Esophagus muscularis mucosa (tissue), 4 donors: ENCODE measurements around the gene HOXC9. TPM values are rescaled to one million over a fixed set of nuclear protein-coding genes. Genes with fewer than 3 reads are reported as not detected.
A peak's percentile ranks its signal among the peaks of the same experiment; 100 is the strongest.

Source experiments
- DNase-seq: peaks from one replicate; pipeline ENCODE4 v3.0.0-alpha.2; 2017; ENCODE audit errors: extremely low spot score
- H3K27ac ChIP-seq, 4 donors: fragments of 200-600 bp; sonication (generic); replicated peaks in 1 of 4; 1 replicate in 3 of 4; 2 replicates in 1 of 4; pipeline ENCODE4 v1.5.1; 2016 to 2019; ENCODE audit warnings: mild to moderate bottlenecking in 1 of 4
- H3K27me3 ChIP-seq, 4 donors: fragments of 200-600 bp; sonication (generic); one replicate each; pipeline versions ENCODE4 v1.5.1 to v1.6.0; 2016 to 2019
- H3K36me3 ChIP-seq, 4 donors: fragments of 200-600 bp; sonication (generic); one replicate each; pipeline ENCODE4 v1.5.1; 2016 to 2019
- H3K4me1 ChIP-seq, 4 donors: fragments of 200-600 bp; sonication (generic); one replicate each; pipeline ENCODE4 v1.5.1; 2016 to 2019
- H3K4me3 ChIP-seq, 4 donors: fragments of 200-600 bp; sonication (generic); 1 replicate in 2 of 4; 2 replicates in 2 of 4; pipeline ENCODE4 v1.5.1; 2016 to 2019; ENCODE audit warnings: mild to moderate bottlenecking in 4 of 4, moderate library complexity in 1 of 4
- H3K9me3 ChIP-seq, 4 donors: fragments of 200-600 bp; sonication (generic); 1 replicate in 3 of 4; 2 replicates in 1 of 4; pipeline ENCODE4 v1.5.1; 2016 to 2019
- EP300 ChIP-seq: sonication (generic); formaldehyde crosslinking; IDR thresholded peaks from one replicate; pipeline ENCODE4 v1.6.1; 2017; ENCODE audit warnings: antibody characterized with exemption
- POLR2A ChIP-seq: fragments of 450-650 bp; IDR thresholded peaks from one replicate; pipeline ENCODE4 v1.6.1; 2017; ENCODE audit warnings: antibody characterized with exemption, moderate library complexity, mild to moderate bottlenecking, low read depth
- POLR2AphosphoS5 ChIP-seq, 2 donors: sonication (generic); formaldehyde crosslinking; IDR thresholded peaks; one replicate each; pipeline ENCODE4 v1.6.1; 2017; ENCODE audit warnings: antibody characterized with exemption in 2 of 2
- WGBS: methylation state at CpG from one replicate; pipeline ENCODE4 v1.1.5; 2018; 5-methylcytosine and 5-hydroxymethylcytosine counted together
- intact Hi-C: fragments of 100-400 bp; cut with DNase I; formaldehyde crosslinking; loops from one replicate; pipeline ENCODE4 v1.15.1; 2023
- total RNA-seq, 4 donors: library from RNA; depleted of rRNA; stranded (reverse); fragments of >200 nt; gene quantifications; one replicate each; pipeline versions ENCODE4 v1.1.0 to v1.2.1, GENCODE V29; 2016
- TF ChIP-seq, protein P1 (sequence below), 3 experiments: fragments of 200-600 bp in 2 of 3; fragments of 450-650 bp in 1 of 3; sonication (generic) in 2 of 3; IDR thresholded peaks; one replicate each; pipeline ENCODE4 v1.5.1; 2017 to 2019; ENCODE audit warnings: antibody characterized with exemption in 3 of 3, mild to moderate bottlenecking in 2 of 3, moderate library complexity in 1 of 3

The HOXC9 gene
- total RNA-seq, 4 donors from 2014 or later: not detected

DNA sequence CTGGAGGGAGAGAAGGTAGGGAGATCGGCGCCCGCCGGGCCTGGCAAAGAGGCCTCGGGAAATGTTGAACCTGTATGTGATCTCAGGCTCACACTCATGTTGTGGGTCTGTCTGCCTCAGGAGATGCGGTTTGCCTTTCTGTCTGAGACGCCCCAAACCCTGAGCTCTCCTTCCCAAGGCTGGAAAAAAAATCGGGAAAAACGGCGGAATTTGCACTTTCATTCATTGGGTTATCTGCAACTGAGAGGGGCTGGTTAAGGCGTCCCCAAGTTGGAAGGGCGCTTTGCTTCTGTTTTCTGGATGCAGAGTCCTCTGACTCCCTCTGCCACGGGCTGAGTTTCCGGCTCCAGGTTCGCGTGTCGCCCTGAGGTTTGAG lies 5.0 kb upstream of the HOXC9 start:
- Histone ChIP-seq H3K27me3 (peaks cover 12 to 100% (median 98%) of the 10 kb centered on the region in 4 donors), H3K9me3 (no peaks in the 10 kb centered on the region), H3K4me3 (peak overlapping the region; percentile 46 to 61 (median 52)), H3K27ac (no peak overlapping the region), H3K4me1 (peaks cover 25 to 59% (median 37%) of the 10 kb centered on the region in 4 donors), H3K36me3 (no peaks in the 10 kb centered on the region)
- no peak for DNase-seq
- TF ChIP-seq, protein P1, sequence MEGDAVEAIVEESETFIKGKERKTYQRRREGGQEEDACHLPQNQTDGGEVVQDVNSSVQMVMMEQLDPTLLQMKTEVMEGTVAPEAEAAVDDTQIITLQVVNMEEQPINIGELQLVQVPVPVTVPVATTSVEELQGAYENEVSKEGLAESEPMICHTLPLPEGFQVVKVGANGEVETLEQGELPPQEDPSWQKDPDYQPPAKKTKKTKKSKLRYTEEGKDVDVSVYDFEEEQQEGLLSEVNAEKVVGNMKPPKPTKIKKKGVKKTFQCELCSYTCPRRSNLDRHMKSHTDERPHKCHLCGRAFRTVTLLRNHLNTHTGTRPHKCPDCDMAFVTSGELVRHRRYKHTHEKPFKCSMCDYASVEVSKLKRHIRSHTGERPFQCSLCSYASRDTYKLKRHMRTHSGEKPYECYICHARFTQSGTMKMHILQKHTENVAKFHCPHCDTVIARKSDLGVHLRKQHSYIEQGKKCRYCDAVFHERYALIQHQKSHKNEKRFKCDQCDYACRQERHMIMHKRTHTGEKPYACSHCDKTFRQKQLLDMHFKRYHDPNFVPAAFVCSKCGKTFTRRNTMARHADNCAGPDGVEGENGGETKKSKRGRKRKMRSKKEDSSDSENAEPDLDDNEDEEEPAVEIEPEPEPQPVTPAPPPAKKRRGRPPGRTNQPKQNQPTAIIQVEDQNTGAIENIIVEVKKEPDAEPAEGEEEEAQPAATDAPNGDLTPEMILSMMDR (IDR thresholded peaks at IDR 0.05): no peak
- TF ChIP-seq POLR2A (no peak), EP300 (no peak), POLR2AphosphoS5 (IDR thresholded peaks at IDR 0.05) (no peak)
- intact Hi-C loops: no loop called here
- WGBS: 8% methylated on average over 15 of the region's 17 CpGs

DNA sequence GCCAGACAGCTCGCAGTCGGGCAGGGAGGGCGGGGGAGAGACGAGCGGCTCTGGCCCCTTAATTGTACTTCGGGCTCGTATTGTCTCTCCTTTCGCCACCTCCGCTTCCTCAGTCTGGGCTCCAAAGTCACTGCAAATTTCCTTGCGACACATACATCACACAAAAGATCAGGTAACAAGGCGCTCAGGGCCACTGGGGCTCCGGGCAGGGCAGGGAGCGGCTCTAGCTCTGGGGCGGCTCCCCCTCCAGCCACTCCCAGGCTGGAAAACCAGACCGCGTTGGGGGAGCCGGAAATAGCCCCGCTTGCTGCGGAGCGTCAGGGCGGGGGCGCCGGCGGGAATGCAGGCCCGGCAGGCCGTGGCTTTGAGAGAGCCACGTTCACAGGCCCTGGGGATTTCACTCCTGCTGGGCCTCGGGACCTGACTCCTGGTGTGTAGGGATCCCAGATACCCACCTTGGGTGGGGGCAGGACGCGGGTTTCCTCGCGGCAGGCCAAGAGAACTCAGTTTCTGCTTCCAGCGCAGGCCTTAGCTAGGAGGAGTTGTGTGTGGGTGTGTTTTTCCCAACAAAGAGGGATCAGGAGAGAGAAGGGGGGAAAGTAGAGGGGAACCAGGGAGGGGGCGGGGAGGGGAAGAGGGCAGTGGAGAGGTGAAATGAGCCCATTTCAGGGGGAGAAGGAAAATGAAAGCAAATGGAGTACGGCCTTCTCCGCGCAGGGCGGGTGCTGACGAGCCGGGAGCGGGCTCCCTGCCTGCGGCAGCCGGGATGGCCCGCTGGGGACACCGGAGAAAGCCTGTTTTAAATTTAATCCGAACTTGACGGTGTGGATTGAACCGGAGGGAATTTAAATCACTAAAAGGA lies 4.4 kb upstream of the HOXC9 start:
- Histone ChIP-seq H3K36me3 (no peaks in the 10 kb centered on the region), H3K4me1 (peaks cover 32 to 61% (median 43%) of the 10 kb centered on the region in 4 donors), H3K27ac (no peak overlapping the region), H3K9me3 (no peaks in the 10 kb centered on the region), H3K27me3 (peaks cover 18 to 100% (median 99%) of the 10 kb centered on the region in 4 donors), H3K4me3 (peak overlapping the region; percentile 46 to 61 (median 52))
- intact Hi-C loops: no loop called here
- TF ChIP-seq EP300 (no peak), POLR2A (no peak), POLR2AphosphoS5 (IDR thresholded peaks at IDR 0.05) (peak in 1 of 2 donors; percentile 12)
- TF ChIP-seq, protein P1 (IDR thresholded peaks at IDR 0.05): peak in 1 of 3 experiments; percentile 6
- 13% methylated on average over 38 of the region's 48 CpGs for WGBS
- DNase-seq: no peak

DNA sequence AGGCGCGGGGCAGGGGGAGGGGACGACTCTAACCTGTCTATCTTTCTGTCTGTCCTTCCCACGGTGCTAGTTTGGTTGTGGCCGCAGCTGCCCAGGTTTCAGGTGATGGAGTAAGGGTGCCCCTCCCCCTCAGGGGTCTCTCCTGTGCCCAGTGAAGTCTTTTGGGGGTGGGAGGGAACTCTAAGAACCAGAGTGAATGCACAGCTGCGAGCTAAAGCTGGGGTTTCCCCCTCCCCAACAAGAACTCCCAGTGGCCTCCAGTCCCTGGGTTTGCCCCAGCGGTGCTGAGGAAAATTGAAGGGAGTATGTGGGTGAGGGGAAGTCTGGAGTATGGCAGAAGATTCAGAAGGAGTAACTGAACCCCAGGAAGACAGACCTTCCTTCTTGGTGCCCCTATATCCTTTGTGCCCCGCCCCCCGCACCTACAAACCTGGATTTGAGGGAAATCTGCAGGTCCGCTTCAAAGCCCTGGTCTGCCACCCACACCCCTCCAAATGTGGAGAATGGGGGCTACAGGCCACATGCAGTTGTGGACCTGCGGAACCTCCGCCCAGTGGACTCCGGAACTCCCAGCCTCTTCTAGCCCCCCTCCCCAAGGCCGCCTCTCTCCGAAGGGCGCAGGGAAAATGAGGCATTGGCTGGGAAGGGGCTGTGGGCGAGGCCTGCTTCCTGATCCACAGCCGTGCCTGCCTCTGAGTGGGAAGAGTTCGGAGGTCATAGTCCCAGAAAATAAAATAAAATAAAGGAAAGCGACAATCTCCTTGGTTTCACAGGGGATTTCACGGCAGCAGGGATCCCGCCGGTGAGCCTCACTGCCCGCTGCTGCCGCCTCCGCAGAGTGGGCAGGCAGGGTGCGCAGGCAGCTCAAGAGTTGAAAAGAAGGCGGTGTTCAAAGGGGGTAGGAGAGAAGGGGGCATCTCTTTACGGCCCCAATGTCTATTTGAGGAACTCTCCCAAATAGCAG lies 3.4 kb upstream of the HOXC9 start:
- intact Hi-C loops: no loop called here
- peaks cover 14 to 100% (median 98%) of the 10 kb centered on the region in 4 donors for H3K27me3 ChIP-seq
- H3K27ac ChIP-seq: no peak overlapping the region

DNA sequence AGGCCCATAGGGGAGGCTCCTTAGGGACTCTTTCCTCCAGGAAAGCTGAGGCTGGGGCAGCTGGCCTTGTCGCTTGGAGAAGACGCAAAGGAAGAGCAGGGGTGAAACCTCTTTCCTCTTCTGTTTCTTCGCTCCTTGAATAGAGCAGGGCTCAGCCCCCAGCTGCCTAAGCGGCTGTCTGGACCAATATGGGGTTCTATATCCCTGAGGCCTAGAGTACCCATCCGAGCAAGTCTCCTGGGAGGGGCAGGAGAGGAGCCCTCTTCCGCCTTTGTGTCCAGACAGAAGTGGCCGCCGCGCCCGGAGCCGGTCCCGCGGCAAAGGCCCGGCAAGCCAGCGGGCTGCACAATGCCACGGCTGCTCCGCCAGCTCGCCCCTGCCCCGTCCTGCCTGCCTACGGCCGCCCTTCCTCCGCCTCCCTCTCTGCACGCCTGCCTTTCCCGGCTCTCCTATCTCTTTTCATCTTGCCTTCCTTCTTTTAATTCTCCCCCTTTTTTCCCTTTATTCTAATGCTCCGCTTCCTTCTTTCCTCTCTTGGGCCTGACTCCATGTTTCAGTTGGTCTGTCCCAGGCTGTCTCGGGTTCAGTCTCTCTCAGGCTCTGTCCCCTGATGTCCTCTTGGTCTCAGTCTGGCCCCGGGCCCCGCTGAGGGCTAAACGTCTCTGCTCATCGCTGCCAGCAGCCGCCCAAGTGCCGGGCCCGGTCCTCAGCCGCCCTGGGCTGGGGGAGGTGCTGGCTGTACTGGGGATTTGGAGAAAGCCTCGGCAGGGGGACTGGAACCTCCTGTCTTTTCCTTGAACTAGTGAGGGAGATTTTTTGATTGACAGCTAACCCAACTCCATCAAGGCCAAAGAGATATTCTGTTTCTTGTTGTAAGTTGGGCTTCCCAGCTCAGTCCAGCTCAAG lies 2.5 kb upstream of the HOXC9 start:
- Histone ChIP-seq H3K4me3 (no peak overlapping the region), H3K27me3 (peaks cover 12 to 100% (median 98%) of the 10 kb centered on the region in 4 donors), H3K9me3 (no peaks in the 10 kb centered on the region), H3K4me1 (peaks cover 34 to 61% (median 45%) of the 10 kb centered on the region in 4 donors), H3K36me3 (no peaks in the 10 kb centered on the region), H3K27ac (no peak overlapping the region)
- intact Hi-C loops: no loop called here
- no peak for DNase-seq
- WGBS: 22% methylated on average over 35 of the region's 35 CpGs
- TF ChIP-seq, protein P1 (IDR thresholded peaks at IDR 0.05): no peak
- TF ChIP-seq POLR2A (no peak), POLR2AphosphoS5 (IDR thresholded peaks at IDR 0.05) (no peak), EP300 (no peak)

More for the DNA sequence above, 3.4 kb upstream of the HOXC9 start:
- DNase-seq: no peak
- H3K36me3 ChIP-seq: no peaks in the 10 kb centered on the region
- peak overlapping the region; percentile 46 to 61 (median 52) for H3K4me3 ChIP-seq
- no peak for TF ChIP-seq POLR2A
- TF ChIP-seq POLR2AphosphoS5 (IDR thresholded peaks at IDR 0.05): no peak
- TF ChIP-seq EP300: no peak
- H3K9me3 ChIP-seq: no peaks in the 10 kb centered on the region
- 54% methylated on average over 21 of the region's 29 CpGs for WGBS
- peaks cover 34 to 61% (median 45%) of the 10 kb centered on the region in 4 donors for H3K4me1 ChIP-seq
